ENCODE data around the gene BMERB1.
A peak's percentile ranks its signal among the peaks of the same experiment; 100 is the strongest.
"Not testable (repeated sequence)": the region's sequence is repeated elsewhere in the genome, so short reads cannot be mapped to it uniquely, and the experiment has no call there.

Gene BMERB1

DNA sequence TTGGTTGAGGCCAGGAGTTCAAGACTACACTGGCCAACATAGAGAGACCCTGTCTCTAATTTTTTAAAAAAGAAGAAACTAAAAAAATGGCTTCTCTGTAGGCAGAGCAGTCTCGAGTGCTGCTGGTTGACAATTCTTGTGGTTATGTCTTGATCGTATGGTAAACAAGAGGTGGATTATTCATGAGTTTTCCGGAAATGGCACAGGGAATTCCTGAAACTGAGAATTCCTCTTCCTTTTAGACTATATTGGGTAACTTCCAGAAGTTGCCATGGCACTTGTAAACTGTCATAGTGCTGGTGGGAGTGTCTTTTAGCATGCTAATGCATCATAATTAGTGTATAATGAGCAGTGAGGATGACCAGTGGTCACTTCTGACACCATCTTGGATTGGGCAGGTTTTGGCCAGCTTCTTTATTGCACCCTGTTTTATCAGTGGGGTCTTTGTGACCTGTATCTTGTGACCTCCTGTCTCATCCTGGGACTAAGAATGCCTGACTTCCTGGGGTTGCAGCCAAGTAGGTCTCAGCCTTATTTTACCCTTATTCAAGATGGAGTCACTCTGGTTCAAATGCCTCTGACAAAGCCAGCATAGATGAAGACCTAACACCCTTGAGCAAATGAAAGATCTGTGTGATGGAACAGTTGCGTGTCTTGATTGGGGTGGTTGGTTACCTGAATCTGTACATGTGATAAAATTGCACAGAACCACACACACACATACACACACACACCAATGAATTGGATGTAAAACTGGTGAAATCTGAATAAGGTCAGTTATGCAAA, 30.2 kb downstream of the BMERB1 start:
- DNase-seq (ENCODE audit: low read depth), result no peak
- H3K27me3 ChIP-seq (replicated peaks; ENCODE audit: control insufficient read depth, insufficient read depth, low read length), result no peaks in the 10 kb centered on the region

DNA sequence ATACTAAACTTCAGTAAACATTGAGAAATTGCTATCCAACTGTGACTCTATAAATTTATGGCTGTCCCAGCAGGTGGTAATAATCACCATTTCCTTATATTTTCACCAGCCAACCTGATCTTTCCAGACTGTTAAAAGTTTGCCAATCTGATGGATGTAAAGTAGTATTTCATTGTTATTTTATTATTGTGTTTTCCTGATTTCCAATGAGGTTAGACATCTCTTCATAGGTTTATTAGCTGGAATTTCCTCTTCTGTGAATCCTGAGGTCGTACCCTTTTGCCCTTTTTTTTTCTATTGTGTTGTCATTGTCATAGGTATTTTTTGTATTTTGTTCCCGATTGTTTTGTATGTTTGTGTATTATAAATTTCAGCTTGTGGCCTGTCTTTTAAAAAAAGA, 31.7 kb downstream of the BMERB1 start:
- H3K27me3 ChIP-seq (replicated peaks; ENCODE audit: control insufficient read depth, insufficient read depth, low read length), result no peaks in the 10 kb centered on the region
- no peak overlapping the region for H3K9ac ChIP-seq (ENCODE audit: low read length)
- H3K4me1 ChIP-seq (ENCODE audit: control insufficient read depth, insufficient read depth, low read length), result no peaks in the 10 kb centered on the region
- no peak for DNase-seq (ENCODE audit: low read depth)
- no peaks in the 10 kb centered on the region for H3K36me3 ChIP-seq (ENCODE audit: control insufficient read depth, insufficient read depth, low read length, severe bottlenecking)
- H3K4me3 ChIP-seq (ENCODE audit: low read length), result no peak overlapping the region
- H3K9me3 ChIP-seq (ENCODE audit: control insufficient read depth, low read length), result peaks cover 4% of the 10 kb centered on the region

More for the DNA sequence above, 30.2 kb downstream of the BMERB1 start:
- Histone ChIP-seq H3K36me3 (ENCODE audit: control insufficient read depth, insufficient read depth, low read length, severe bottlenecking) (no peaks in the 10 kb centered on the region), H3K9me3 (ENCODE audit: control insufficient read depth, low read length) (no peaks in the 10 kb centered on the region), H3K4me3 (ENCODE audit: low read length) (no peak overlapping the region), H3K4me1 (ENCODE audit: control insufficient read depth, insufficient read depth, low read length) (no peaks in the 10 kb centered on the region), H3K9ac (ENCODE audit: low read length) (no peak overlapping the region)

DNA sequence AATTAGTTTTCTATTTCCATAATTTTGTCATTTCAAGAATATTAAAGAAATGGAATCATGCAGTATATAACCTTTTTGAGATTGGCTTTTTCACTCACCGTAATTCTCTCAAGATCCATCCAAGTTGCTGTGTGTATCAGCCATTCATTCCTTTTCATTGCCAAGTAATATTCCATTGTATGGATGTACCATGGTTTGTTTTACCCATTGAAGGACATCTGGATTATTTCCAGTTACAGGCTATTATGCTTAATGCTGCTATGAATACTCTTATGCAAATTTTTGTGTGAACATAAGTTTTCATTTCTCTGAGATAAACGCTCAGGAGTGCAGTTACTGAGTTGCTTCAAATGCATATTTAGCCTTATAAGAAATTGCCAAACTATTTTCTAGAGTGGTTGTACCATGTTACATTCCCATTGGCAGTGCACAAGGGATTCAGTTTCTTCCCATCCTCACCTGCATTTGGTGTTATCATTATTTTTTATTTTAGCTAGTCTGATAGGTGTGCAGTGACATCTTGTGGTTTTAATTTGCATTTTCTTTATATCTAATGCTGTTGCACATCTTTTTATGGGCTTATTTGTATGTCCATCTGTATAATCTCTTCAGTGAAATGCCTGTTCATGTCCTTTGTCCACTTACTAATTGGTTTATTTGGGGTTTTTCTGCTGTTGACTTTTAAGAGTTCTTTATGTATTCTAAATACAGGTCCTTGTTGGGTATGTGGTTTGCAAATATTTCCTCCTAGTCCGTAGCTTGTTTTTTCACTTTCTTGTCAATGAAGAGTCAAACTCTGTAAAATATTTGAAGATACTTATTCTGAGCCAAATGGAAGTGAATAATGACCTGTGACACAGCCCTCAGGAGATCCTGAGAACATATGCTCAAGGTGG, 32.7 kb downstream of the BMERB1 start:
- no peaks in the 10 kb centered on the region for H3K27me3 ChIP-seq (replicated peaks; ENCODE audit: control insufficient read depth, insufficient read depth, low read length)
- DNase-seq (ENCODE audit: low read depth), result no peak
- H3K9ac ChIP-seq (ENCODE audit: low read length), result no peak overlapping the region
- no peaks in the 10 kb centered on the region for H3K4me1 ChIP-seq (ENCODE audit: control insufficient read depth, insufficient read depth, low read length)
- H3K9me3 ChIP-seq (ENCODE audit: control insufficient read depth, low read length), result peaks cover 4% of the 10 kb centered on the region
- H3K4me3 ChIP-seq (ENCODE audit: low read length), result no peak overlapping the region
- H3K36me3 ChIP-seq (ENCODE audit: control insufficient read depth, insufficient read depth, low read length, severe bottlenecking), result no peaks in the 10 kb centered on the region

DNA sequence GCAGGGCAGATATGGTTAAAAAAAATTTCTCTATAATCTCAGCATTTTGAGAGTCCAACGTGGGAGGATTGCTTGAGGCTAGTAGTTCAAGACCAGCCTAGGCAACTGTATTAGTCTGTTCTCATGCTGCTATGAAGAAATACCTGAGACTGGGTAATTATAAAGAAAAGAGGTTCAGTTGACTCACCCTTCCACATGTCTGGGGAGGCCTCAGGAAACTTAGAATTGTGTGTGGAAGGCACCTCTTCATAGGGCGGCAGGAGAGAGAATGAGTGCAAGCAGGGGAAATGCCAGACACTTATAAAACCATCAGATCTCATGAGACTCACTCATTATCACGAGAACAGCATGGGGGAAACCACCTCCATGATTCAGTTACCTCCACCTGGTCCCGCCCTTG, 42.6 kb downstream of the BMERB1 start:
- not testable (repeated sequence) for DNase-seq (ENCODE audit: low read depth); H3K36me3 ChIP-seq (ENCODE audit: control insufficient read depth, insufficient read depth, low read length, severe bottlenecking); H3K9me3 ChIP-seq (ENCODE audit: control insufficient read depth, low read length); H3K9ac ChIP-seq (ENCODE audit: low read length); H3K4me3 ChIP-seq (ENCODE audit: low read length); H3K27me3 ChIP-seq (replicated peaks; ENCODE audit: control insufficient read depth, insufficient read depth, low read length); H3K4me1 ChIP-seq (ENCODE audit: control insufficient read depth, insufficient read depth, low read length)

DNA sequence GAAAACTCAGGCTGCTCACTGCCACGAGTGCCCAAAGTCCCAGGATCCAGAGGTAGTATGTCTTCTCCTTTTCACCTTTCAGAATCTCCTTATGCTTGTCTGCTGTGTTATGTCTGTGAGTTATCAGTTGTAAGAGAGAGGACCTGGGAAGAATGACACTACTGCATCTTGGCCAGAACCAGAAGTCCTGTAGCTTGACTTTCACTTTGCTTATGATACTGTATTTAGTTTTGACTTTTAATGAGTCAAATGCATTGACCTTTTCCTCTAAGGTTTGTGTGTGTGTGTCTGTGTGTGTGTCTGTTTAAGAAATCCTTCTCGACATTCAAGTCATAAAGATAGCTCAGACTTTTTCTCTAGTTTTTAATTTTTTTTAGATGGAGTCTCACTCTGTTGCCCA, 43.4 kb downstream of the BMERB1 start:
- H3K27me3 ChIP-seq (replicated peaks; ENCODE audit: control insufficient read depth, insufficient read depth, low read length), result no peaks in the 10 kb centered on the region
- no peaks in the 10 kb centered on the region for H3K36me3 ChIP-seq (ENCODE audit: control insufficient read depth, insufficient read depth, low read length, severe bottlenecking)
- no peak overlapping the region for H3K9ac ChIP-seq (ENCODE audit: low read length)
- no peaks in the 10 kb centered on the region for H3K9me3 ChIP-seq (ENCODE audit: control insufficient read depth, low read length)
- H3K4me3 ChIP-seq (ENCODE audit: low read length), result no peak overlapping the region
- no peak for DNase-seq (ENCODE audit: low read depth)
- peaks cover 9% of the 10 kb centered on the region for H3K4me1 ChIP-seq (ENCODE audit: control insufficient read depth, insufficient read depth, low read length)

DNA sequence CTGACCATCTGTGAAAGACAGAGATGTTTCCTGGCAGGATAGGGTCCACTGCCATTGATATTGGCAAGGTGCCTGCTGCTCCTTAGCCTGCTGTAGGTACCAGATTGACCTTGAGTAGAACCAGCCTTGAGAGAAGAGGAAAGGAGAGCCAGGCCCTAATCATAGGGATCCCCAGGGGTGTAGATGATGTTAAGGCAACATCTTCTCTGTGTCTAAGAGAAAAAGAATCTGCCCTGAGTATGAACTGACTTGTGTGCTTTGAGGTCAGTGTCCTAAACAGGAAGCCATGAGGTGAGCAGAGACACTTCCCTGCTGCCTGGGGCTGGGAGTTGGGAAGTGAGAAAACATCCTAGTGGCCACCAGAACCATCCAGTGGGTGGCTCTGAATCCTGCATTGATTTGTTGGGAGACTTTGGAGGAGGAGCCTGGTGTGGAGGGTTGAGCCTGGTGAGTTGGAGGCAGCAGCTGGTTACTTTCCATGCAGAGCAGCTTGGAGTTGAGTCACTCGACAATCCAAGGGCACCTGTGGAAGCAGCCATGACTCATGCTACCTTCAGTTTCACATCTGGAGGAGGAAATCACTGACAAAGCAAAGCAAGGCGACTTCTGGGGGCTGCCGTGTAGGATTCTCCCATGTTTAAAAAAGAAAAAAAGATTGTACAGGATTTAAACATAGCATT, 47.8 kb downstream of the BMERB1 start:
- no peaks in the 10 kb centered on the region for H3K27me3 ChIP-seq (replicated peaks; ENCODE audit: control insufficient read depth, insufficient read depth, low read length)
- no peaks in the 10 kb centered on the region for H3K36me3 ChIP-seq (ENCODE audit: control insufficient read depth, insufficient read depth, low read length, severe bottlenecking)
- DNase-seq (ENCODE audit: low read depth), result peak; percentile 80
- no peak overlapping the region for H3K9ac ChIP-seq (ENCODE audit: low read length)
- no peak overlapping the region for H3K4me3 ChIP-seq (ENCODE audit: low read length)
- no peaks in the 10 kb centered on the region for H3K9me3 ChIP-seq (ENCODE audit: control insufficient read depth, low read length)
- H3K4me1 ChIP-seq (ENCODE audit: control insufficient read depth, insufficient read depth, low read length), result peaks cover 9% of the 10 kb centered on the region

DNA sequence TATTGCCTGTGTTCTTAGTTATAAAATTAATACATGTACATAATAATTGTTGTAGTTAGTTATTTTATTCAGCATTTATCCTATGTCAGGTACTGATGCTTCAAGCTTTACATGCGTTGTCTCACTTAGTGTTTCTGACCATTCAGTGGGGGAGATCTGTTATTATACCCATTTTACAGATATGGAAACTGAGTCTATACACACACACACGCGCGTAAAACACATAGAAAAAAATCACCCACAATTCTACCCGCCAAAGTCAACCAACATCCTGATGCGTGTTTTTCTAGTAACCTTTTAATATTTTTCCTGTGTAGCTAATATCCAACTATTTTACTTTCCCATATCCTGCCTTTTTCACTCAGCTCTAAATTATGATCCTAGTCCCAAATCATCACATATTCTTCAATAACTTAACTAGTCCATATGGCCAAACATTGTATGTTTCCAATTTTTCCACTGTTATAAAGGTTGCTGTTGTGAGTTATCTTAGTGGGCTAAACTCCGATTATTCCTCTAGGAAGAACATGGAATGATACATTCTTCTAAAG, 48.4 kb downstream of the BMERB1 start:
- H3K9ac ChIP-seq (ENCODE audit: low read length), result no peak overlapping the region
- H3K4me1 ChIP-seq (ENCODE audit: control insufficient read depth, insufficient read depth, low read length), result peaks cover 9% of the 10 kb centered on the region
- no peak overlapping the region for H3K4me3 ChIP-seq (ENCODE audit: low read length)
- H3K27me3 ChIP-seq (replicated peaks; ENCODE audit: control insufficient read depth, insufficient read depth, low read length), result no peaks in the 10 kb centered on the region
- DNase-seq (ENCODE audit: low read depth), result no peak
- no peaks in the 10 kb centered on the region for H3K36me3 ChIP-seq (ENCODE audit: control insufficient read depth, insufficient read depth, low read length, severe bottlenecking)
- no peaks in the 10 kb centered on the region for H3K9me3 ChIP-seq (ENCODE audit: control insufficient read depth, low read length)

DNA sequence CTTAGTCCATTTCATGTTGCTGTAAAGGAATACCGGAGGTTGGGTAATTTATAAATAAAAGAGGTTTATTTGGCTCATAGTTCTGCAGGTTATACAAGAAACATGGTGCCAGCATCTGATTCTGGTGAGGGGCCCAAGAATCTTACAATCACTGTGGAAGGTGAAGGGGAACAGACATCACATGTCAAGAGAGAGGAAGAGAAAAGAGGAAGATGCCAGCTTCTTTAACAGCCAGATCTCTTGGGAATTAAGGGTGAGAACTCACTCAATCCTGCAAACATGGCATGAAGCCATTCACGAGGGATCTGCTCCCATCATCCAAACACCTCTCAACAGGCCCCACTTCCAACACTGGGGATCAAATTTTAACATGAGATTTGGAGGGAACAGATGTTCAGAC, 49.5 kb downstream of the BMERB1 start:
- no peak for DNase-seq (ENCODE audit: low read depth)
- H3K9me3 ChIP-seq (ENCODE audit: control insufficient read depth, low read length), result no peaks in the 10 kb centered on the region
- H3K9ac ChIP-seq (ENCODE audit: low read length), result no peak overlapping the region
- H3K27me3 ChIP-seq (replicated peaks; ENCODE audit: control insufficient read depth, insufficient read depth, low read length), result no peaks in the 10 kb centered on the region
- peaks cover 11% of the 10 kb centered on the region for H3K4me1 ChIP-seq (ENCODE audit: control insufficient read depth, insufficient read depth, low read length)
- H3K4me3 ChIP-seq (ENCODE audit: low read length), result no peak overlapping the region
- H3K36me3 ChIP-seq (ENCODE audit: control insufficient read depth, insufficient read depth, low read length, severe bottlenecking), result no peaks in the 10 kb centered on the region

DNA sequence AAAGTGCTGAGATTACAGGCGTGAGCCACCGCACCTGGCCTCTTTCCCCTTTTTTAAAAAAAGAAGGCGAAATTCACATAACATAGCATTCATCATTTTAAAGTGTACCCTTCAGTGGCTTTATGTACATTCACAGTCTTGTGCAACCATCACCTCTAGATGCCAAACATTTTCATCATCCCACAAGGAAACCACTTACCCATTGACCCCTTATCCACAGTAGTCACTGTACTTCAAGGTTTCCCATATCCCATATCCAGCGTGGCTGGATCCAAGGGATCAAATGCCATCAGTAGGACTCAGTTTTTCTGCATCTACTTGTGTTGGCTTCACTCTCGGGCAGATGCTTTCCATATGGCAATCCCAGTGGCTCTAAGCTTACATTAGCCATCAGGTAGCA, 50.3 kb downstream of the BMERB1 start:
- Histone ChIP-seq H3K4me1 (ENCODE audit: control insufficient read depth, insufficient read depth, low read length) (peaks cover 18% of the 10 kb centered on the region), H3K4me3 (ENCODE audit: low read length) (no peak overlapping the region), H3K9ac (ENCODE audit: low read length) (no peak overlapping the region), H3K36me3 (ENCODE audit: control insufficient read depth, insufficient read depth, low read length, severe bottlenecking) (no peaks in the 10 kb centered on the region), H3K27me3 (replicated peaks; ENCODE audit: control insufficient read depth, insufficient read depth, low read length) (no peaks in the 10 kb centered on the region), H3K9me3 (ENCODE audit: control insufficient read depth, low read length) (no peaks in the 10 kb centered on the region)
- DNase-seq (ENCODE audit: low read depth), result no peak

DNA sequence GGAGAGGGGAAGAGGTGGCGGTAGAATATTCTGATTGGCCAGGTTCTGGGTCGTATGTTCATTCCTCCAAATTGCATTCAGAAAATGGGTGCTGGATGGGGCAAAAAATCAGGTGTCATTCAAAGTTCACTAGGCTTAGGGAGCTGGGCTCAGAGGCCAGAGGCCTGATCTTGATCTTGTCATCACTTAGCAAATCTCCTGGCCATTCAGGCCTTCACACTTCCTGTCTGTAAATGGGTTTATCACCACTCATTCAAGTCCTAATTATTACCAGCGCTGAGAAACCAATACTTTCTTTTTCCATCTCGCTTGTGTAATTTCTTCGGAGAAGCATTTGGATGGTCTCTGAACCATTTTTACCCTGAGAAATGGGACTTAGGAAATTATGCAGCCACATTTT, 50.8 kb downstream of the BMERB1 start:
- H3K9me3 ChIP-seq (ENCODE audit: control insufficient read depth, low read length), result no peaks in the 10 kb centered on the region
- DNase-seq (ENCODE audit: low read depth), result no peak
- H3K4me3 ChIP-seq (ENCODE audit: low read length), result no peak overlapping the region
- no peak overlapping the region for H3K9ac ChIP-seq (ENCODE audit: low read length)
- no peaks in the 10 kb centered on the region for H3K27me3 ChIP-seq (replicated peaks; ENCODE audit: control insufficient read depth, insufficient read depth, low read length)
- H3K4me1 ChIP-seq (ENCODE audit: control insufficient read depth, insufficient read depth, low read length), result peaks cover 24% of the 10 kb centered on the region
- no peaks in the 10 kb centered on the region for H3K36me3 ChIP-seq (ENCODE audit: control insufficient read depth, insufficient read depth, low read length, severe bottlenecking)

DNA sequence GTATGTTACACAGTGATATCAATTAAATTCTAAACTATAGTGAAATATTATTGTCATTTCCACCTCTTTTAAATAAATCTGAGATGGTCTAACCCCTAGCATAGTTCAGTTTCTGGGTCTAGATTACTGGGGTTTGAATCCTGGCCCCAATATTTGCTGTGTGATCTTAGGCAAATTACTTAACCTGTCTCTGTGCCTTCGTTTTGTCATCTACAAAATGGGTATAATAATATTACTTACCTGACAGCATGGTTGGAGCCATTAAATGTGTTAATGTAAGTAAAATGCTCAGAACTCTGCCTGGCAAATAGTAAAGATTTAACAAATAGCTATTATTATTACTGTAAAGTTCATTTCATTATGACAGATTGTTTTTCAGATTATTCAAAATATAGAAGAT, 52.3 kb downstream of the BMERB1 start:
- Histone ChIP-seq H3K9me3 (ENCODE audit: control insufficient read depth, low read length) (no peaks in the 10 kb centered on the region), H3K27me3 (replicated peaks; ENCODE audit: control insufficient read depth, insufficient read depth, low read length) (no peaks in the 10 kb centered on the region), H3K36me3 (ENCODE audit: control insufficient read depth, insufficient read depth, low read length, severe bottlenecking) (no peaks in the 10 kb centered on the region), H3K9ac (ENCODE audit: low read length) (no peak overlapping the region), H3K4me3 (ENCODE audit: low read length) (no peak overlapping the region), H3K4me1 (ENCODE audit: control insufficient read depth, insufficient read depth, low read length) (peaks cover 24% of the 10 kb centered on the region)
- DNase-seq (ENCODE audit: low read depth), result no peak

Measured in adipocyte (in vitro differentiated cells).